ENCODE results near the gene PXMP4. TPM values are rescaled to one million over a fixed set of nuclear protein-coding genes. Genes with fewer than 3 reads are reported as not detected.
"Not testable (repeated sequence)": the region's sequence is repeated elsewhere in the genome, so short reads cannot be mapped to it uniquely, and the experiment has no call there.

Gene PXMP4
- total RNA-seq, 4 donors from 2014 or later, result 1.6 to 12.0 (median 5.5) TPM

- WGBS, 2 donors (ENCODE audit: low coverage in 1 of 2), result 92% methylated on average over 2 of the region's 2 CpGs; no CpG with 5 or more reads in 1 of the 2 donors
- intact Hi-C loops (cut with DNase I; ENCODE audit: low total_unique reads) (no loop called here), in situ Hi-C loops (cut with MboI; ENCODE audit: low pct_ligation_motif_present in 1 of 4, low pct_unique_long_range_greater_than_20kb in 1 of 4, low sequenced_read_pairs in 3 of 4) (no loop called here)
- TF ChIP-seq CTCF (IDR thresholded peaks at IDR 0.05) (no peak), POLR2A (IDR thresholded peaks at IDR 0.05) (no peak), EP300 (IDR thresholded peaks at IDR 0.05; ENCODE audit: low read depth) (no peak), POLR2AphosphoS5 (IDR thresholded peaks at IDR 0.05) (no peak)
- H3K27me3 ChIP-seq, result no peaks in the 10 kb centered on the region
- H3K36me3 ChIP-seq, result peaks cover 0 to 4% (median 2%) of the 10 kb centered on the region in 4 donors
- DNase-seq, result no peak
- no peak overlapping the region for H3K4me3 ChIP-seq
- H3K9me3 ChIP-seq, result no peaks in the 10 kb centered on the region
- H3K4me1 ChIP-seq, result no peaks in the 10 kb centered on the region
- no peak overlapping the region for H3K27ac ChIP-seq
These were observed 45.0 kb upstream of the PXMP4 start for GRCh38 chr20:33765099-33765498.

- H3K4me1 ChIP-seq, result no peaks in the 10 kb centered on the region
- no peaks in the 10 kb centered on the region for H3K27me3 ChIP-seq
- 88 to 96% methylated on average over 4 to 10 of the region's 13 CpGs for WGBS, 2 donors (ENCODE audit: low coverage in 1 of 2)
- no peak overlapping the region for H3K27ac ChIP-seq
- peaks cover 0 to 9% of the 10 kb centered on the region in 2 donors for H3K9me3 ChIP-seq
- in situ Hi-C loops (cut with MboI; ENCODE audit: low pct_ligation_motif_present in 1 of 4, low pct_unique_long_range_greater_than_20kb in 1 of 4, low sequenced_read_pairs in 3 of 4), result no loop called here
- intact Hi-C loops (cut with DNase I; ENCODE audit: low total_unique reads), result no loop called here
- no peak for DNase-seq
- TF ChIP-seq POLR2A (IDR thresholded peaks at IDR 0.05) (no peak), EP300 (IDR thresholded peaks at IDR 0.05; ENCODE audit: low read depth) (no peak), CTCF (IDR thresholded peaks at IDR 0.05) (no peak), POLR2AphosphoS5 (IDR thresholded peaks at IDR 0.05) (no peak)
- peaks cover 0 to 11% (median 2%) of the 10 kb centered on the region in 4 donors for H3K36me3 ChIP-seq
- H3K4me3 ChIP-seq, result no peak overlapping the region
These were observed 41.7 kb upstream of the PXMP4 start for GRCh38 chr20:33761698-33762250.

- in situ Hi-C loops (cut with MboI; ENCODE audit: low pct_ligation_motif_present in 1 of 4, low pct_unique_long_range_greater_than_20kb in 1 of 4, low sequenced_read_pairs in 3 of 4), result no loop called here
- 93 to 100% methylated on average over 1 of the region's 1 CpG for WGBS, 2 donors (ENCODE audit: low coverage in 1 of 2)
- H3K36me3 ChIP-seq, result peaks cover 0 to 14% (median 0%) of the 10 kb centered on the region in 4 donors
These were observed 37.3 kb upstream of the PXMP4 start for GRCh38 chr20:33757458-33757857.

GRCh38 chr20:33757046-33757445 lies 36.9 kb upstream of the PXMP4 start:
- in situ Hi-C loops (cut with MboI; ENCODE audit: low pct_ligation_motif_present in 1 of 4, low pct_unique_long_range_greater_than_20kb in 1 of 4, low sequenced_read_pairs in 3 of 4) (no loop called here), intact Hi-C loops (cut with DNase I; ENCODE audit: low total_unique reads) (no loop called here)
- Histone ChIP-seq H3K9me3 (peaks cover 0 to 9% of the 10 kb centered on the region in 2 donors), H3K4me1 (no peaks in the 10 kb centered on the region), H3K4me3 (no peak overlapping the region), H3K27ac (no peak overlapping the region), H3K36me3 (peaks cover 0 to 14% (median 0%) of the 10 kb centered on the region in 4 donors), H3K27me3 (no peaks in the 10 kb centered on the region)
- TF ChIP-seq POLR2AphosphoS5 (IDR thresholded peaks at IDR 0.05), result no peak
- no peak for TF ChIP-seq EP300 (IDR thresholded peaks at IDR 0.05; ENCODE audit: low read depth)
- no peak for TF ChIP-seq CTCF (IDR thresholded peaks at IDR 0.05)
- no peak for TF ChIP-seq POLR2A (IDR thresholded peaks at IDR 0.05)
- DNase-seq, result no peak
- 96% methylated on average over 10 of the region's 10 CpGs; no CpG with 5 or more reads in 1 of the 2 donors for WGBS, 2 donors (ENCODE audit: low coverage in 1 of 2)

More at GRCh38 chr20:33757458-33757857, 37.3 kb upstream of the PXMP4 start:
- H3K4me1 ChIP-seq, result no peaks in the 10 kb centered on the region
- H3K9me3 ChIP-seq, result peaks cover 0 to 9% of the 10 kb centered on the region in 2 donors
- no peaks in the 10 kb centered on the region for H3K27me3 ChIP-seq
- DNase-seq, result no peak
- no peak for TF ChIP-seq POLR2AphosphoS5 (IDR thresholded peaks at IDR 0.05)
- no peak for TF ChIP-seq EP300 (IDR thresholded peaks at IDR 0.05; ENCODE audit: low read depth)
- TF ChIP-seq POLR2A (IDR thresholded peaks at IDR 0.05), result no peak
- no peak for TF ChIP-seq CTCF (IDR thresholded peaks at IDR 0.05)
- intact Hi-C loops (cut with DNase I; ENCODE audit: low total_unique reads), result no loop called here
- H3K27ac ChIP-seq, result no peak overlapping the region
- no peak overlapping the region for H3K4me3 ChIP-seq

GRCh38 chr20:33755936-33756490 lies 35.9 kb upstream of the PXMP4 start:
- H3K27me3 ChIP-seq; H3K27ac ChIP-seq; DNase-seq; H3K4me1 ChIP-seq; H3K4me3 ChIP-seq; in situ Hi-C loops (cut with MboI; ENCODE audit: low pct_ligation_motif_present in 1 of 4, low pct_unique_long_range_greater_than_20kb in 1 of 4, low sequenced_read_pairs in 3 of 4); intact Hi-C loops (cut with DNase I; ENCODE audit: low total_unique reads); H3K9me3 ChIP-seq: not testable (repeated sequence)
- 80 to 94% methylated on average over 1 to 10 of the region's 10 CpGs for WGBS, 2 donors (ENCODE audit: low coverage in 1 of 2)
- peaks cover 0 to 14% (median 0%) of the 10 kb centered on the region in 4 donors for H3K36me3 ChIP-seq

Measured in transverse colon (tissue), 4 donors.